ENCODE measurements around the gene C11orf42.
"Not testable (repeated sequence)": the region's sequence is repeated elsewhere in the genome, so short reads cannot be mapped to it uniquely, and the experiment has no call there.

C11orf42 gene

DNA sequence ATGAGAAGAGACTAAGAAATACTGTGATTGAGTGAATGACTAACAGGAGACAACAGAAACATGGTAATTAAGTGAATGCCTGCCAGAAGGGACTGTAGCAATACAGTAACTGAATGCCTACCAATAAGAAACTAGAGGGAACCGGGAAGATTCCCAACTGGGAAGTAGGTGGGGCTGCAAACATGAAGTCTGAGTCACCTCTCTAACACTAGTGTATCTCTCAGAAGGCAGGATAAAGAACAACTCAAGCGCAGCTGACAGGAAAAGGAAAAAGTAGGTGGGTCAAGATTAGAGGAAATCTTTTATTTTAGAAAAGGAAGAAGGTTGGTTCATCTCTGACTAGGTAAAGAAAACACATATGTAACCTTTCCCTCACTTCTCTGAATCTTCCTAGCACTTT is 14.0 kb downstream of the C11orf42 start:
- DNase-seq (ENCODE audit: low read depth, low spot score): no peak

DNA sequence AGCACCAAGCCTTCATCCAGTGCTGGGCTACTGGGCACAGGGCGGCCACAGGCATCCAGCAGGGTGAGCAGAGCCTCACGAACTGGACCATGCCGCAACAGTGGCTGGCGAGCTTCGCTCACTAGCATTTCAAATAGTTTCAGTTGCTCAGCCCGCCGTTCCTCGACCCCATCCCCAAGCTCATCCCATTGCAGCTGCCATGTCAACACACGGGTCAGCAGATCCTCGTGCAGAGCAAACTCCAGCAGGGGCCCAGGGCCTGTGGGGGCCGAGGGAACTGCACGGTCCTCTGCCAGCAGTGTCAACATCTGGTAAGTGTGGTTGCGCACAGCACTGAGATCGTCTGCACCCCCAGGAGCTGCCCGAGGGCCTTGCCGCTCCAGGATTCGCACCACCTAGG is 18.5 kb downstream of the C11orf42 start:
- no peak for DNase-seq (ENCODE audit: low read depth, low spot score)

GRCh38 chr11:6224421-6224820 is 19.1 kb downstream of the C11orf42 start:
- no peak for DNase-seq (ENCODE audit: low read depth, low spot score)

GRCh38 chr11:6225024-6225423 is 19.7 kb downstream of the C11orf42 start:
- no peak for DNase-seq (ENCODE audit: low read depth, low spot score)

GRCh38 chr11:6225896-6226295 is 20.5 kb downstream of the C11orf42 start:
- DNase-seq (ENCODE audit: low read depth, low spot score): no peak

DNA sequence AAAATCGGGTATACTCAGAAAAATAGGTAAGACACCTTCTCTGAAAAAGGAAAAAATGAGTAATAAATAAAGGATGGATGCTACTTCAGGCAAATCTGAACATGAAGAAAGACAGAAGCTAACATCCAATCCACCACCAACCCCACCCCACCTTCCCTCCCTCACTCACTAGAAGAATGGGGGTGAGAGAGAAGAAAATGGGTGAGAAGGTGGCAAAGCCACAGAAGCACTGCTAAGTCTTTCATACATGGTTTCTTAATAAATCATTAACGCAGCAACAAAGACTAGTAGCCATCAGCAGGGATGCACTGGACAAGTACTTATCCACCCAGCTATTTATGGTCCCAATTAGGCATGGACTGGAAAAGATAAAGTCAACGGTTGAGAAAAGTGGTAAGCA is 23.2 kb downstream of the C11orf42 start:
- DNase-seq (ENCODE audit: low read depth, low spot score): no peak

- no peak for DNase-seq (ENCODE audit: low read depth, low spot score)
Observed at GRCh38 chr11:6229911-6230310, 24.6 kb downstream of the C11orf42 start.

- no peak for DNase-seq (ENCODE audit: low read depth, low spot score)
Observed at GRCh38 chr11:6232899-6233298, 27.5 kb downstream of the C11orf42 start.

GRCh38 chr11:6233984-6234386 is 28.6 kb downstream of the C11orf42 start:
- no peak for DNase-seq (ENCODE audit: low read depth, low spot score)

DNA sequence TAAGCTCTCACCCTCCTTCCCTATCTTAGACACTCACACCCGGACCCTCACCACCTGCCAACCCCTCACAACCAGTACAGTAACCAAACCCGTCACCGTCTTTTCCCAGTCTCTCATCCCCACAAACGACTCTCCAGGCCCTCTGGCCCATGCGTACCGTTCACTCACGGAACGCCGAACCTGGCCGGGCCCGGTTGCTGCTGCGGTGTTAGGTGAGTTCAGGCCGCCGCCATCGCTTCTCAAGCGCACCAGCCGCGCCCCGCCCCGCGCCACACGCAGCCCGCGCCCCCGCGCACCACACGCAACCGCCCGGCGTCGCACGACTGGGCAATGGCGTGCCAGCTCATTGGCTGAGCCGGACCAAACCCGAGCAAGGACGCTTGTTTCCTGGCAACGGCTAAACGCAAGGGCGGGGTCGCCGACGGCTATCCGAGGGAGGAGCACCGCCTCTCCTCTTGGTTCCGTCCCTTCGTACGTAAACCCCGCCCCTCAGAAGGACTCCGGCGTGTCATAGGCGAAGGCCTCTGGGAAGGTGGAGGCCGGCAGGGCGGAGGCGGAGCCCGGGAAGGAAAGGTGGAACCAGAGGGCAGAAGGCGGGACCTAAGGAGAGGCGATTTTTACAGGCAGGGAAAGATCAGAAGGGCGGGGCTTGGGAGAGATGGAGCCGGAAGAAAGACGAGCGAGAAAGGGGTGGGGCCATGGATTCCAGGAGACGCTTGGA is 29.2 kb downstream of the C11orf42 start, which contains the start of gene FHIP1B:
FHIP1B (minus strand) TSS at position 250 of the 721 bp plus-strand sequence. CDS start 10,120 bp downstream, outside the sequence.
- DNase-seq (ENCODE audit: low read depth, low spot score): peak; percentile 98

- DNase-seq (ENCODE audit: low read depth, low spot score): no peak
Observed at GRCh38 chr11:6237266-6237665, 31.9 kb downstream of the C11orf42 start.

DNA sequence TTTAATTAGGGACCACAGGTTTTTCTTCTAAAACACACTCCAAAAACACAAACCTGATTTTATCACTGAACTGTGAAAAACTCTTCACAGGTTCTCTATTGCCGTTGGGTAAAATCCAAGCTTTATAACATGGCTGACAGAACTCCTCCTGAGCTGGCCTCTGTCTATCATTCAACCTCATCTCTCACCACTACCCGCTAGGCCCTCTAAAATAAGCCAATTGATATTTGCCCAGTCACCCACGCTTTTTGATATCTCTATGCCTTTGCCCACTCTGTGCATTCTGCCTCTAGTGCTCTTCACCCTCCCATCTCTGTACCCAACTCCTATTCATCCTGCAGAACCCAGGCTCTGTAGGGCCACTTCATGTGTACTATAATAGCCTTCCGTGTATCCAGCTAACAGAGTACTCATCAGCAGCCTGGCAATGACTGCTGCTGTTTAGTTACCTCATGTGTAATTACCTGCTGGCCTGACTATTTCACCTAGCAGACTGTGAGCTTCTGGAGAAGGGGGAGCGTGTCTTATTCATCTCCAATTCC is 32.5 kb downstream of the C11orf42 start:
- DNase-seq (ENCODE audit: low read depth, low spot score): no peak

- DNase-seq (ENCODE audit: low read depth, low spot score): no peak
Observed at GRCh38 chr11:6238902-6239301, 33.5 kb downstream of the C11orf42 start, which contains the start of gene CNGA4. Gene CNGA4, plus strand, starts transcription at chr11:6239089. Its CDS starts 118 bp downstream, at chr11:6239207.

- no peak for DNase-seq (ENCODE audit: low read depth, low spot score)
Observed at GRCh38 chr11:6240139-6240538, 34.8 kb downstream of the C11orf42 start.

DNA sequence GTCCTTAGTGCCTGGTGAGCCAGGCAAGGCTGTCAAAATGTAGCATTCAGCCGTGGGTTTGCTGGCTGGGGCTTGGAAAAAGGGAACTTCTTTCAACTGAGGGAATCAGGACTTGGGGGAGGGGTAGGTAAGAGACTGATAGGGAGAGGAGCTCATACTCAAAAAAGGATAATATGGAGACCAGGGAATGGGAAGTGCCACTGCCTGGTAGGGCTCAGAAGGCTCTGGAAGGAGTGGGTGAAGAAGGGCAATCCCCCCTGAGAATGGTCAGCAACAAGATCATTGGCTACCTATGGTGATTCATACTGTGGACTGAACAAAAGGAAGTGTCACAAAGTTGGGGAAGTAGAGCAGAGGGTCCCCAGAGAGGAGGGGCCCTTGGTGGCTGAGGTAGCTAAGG is 35.4 kb downstream of the C11orf42 start:
- DNase-seq (ENCODE audit: low read depth, low spot score): no peak

DNA sequence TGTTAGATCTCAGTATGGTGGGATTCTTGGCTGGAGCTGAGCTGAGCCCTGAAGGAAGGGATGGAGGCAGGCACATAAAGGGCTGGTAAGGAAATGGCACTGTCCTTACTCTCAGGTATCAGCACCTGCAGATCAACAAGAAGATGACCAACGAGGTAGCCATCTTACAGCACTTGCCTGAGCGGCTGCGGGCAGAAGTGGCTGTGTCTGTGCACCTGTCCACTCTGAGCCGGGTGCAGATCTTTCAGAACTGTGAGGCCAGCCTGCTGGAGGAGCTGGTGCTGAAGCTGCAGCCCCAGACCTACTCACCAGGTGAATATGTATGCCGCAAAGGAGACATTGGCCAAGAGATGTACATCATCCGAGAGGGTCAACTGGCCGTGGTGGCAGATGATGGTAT is 36.0 kb downstream of the C11orf42 start:
- no peak for DNase-seq (ENCODE audit: low read depth, low spot score)

DNA sequence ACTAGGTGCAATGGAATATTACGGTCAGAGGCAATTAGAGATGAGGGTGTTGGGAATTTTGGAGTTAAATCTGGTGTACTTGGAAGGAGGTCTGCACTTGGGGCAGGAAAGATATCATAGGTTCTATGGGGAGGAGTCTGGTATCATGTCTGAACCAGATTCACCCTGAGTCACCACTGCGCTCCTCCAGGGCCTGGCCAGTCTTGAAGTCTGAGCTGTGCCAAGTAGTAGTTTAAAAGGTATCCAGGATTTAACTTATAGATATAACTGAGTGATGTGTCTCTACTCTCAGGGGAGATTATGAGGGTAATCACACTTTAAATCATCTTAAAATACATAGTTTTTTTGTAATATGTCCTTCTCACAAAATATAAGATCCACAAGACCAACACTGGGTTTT is 40.2 kb downstream of the C11orf42 start:
- DNase-seq (ENCODE audit: low read depth, low spot score): no peak

GRCh38 chr11:6248248-6248647 is 42.9 kb downstream of the C11orf42 start:
- no peak for DNase-seq (ENCODE audit: low read depth, low spot score)

- not testable (repeated sequence) for DNase-seq (ENCODE audit: low read depth, low spot score)
Observed at GRCh38 chr11:6248897-6249296, 43.5 kb downstream of the C11orf42 start.

DNA sequence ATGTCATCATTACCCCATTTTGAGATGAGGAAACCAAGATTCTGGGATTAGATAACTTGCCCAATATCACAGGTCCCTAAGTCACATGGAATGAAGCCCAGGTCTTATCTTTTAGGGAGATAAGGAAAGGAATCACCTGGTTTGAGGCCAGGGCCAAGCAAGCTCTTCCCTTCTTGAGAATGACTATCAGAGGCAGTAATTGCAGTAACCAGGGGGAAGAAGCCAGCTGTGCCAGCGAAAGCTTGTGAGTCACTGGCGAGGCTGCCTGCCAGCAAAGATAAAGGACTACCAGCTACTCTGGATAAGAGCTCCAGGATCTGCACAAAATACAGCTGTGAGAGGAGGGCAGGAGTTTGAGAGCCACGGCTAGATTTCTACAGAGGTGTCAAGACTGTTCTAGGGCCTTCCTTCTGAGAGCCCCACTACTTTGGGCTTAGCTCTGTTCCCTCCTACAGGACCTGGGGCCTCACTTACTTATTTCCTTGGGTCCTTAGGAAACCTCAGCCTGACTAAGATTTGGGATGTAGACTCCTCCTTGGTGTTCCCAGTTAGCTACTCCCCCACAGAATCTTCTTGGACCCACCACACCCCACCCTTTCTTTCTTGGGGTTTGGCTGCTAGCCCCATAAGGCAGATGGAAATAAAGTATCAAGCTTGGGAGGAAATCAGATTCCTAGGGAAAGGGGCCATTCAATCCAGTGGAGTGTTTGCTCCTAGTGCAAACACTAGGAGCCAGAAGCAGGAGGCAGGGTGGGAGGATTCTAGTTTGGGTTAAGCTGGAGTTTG is 44.6 kb downstream of the C11orf42 start:
- DNase-seq (ENCODE audit: low read depth, low spot score): no peak

GRCh38 chr11:6251120-6251733 is 45.9 kb downstream of the C11orf42 start:
- DNase-seq (ENCODE audit: low read depth, low spot score): no peak

- DNase-seq (ENCODE audit: low read depth, low spot score): no peak
Observed at GRCh38 chr11:6251990-6252473, 46.7 kb downstream of the C11orf42 start.
